KMS-11 (cell line): ENCODE results near the gene PLXNA4.

Source experiments
- H2AFZ ChIP-seq: fragments of 200-600 bp; sonication (generic); 2 replicates; pipeline ENCODE4 v1.6.1; 2016; ENCODE audit warnings: antibody characterized with exemption, mixed run types, low read depth
- H3K27ac ChIP-seq: fragments of 200-600 bp; sonication (generic); 2 replicates; pipeline ENCODE4 v1.6.1; 2016; ENCODE audit warnings: mild to moderate bottlenecking, mixed run types
- H3K27me3 ChIP-seq: fragments of 200-600 bp; sonication (generic); 2 replicates; pipeline ENCODE4 v1.6.1; 2017; ENCODE audit warnings: mild to moderate bottlenecking, low read depth, mixed run types, moderate library complexity; ENCODE audit not compliant: insufficient read depth
- H3K36me3 ChIP-seq: fragments of 200-600 bp; sonication (generic); 2 replicates; pipeline ENCODE4 v1.6.1; 2017; ENCODE audit warnings: mild to moderate bottlenecking, mixed run types; ENCODE audit not compliant: insufficient read depth
- H3K4me1 ChIP-seq: fragments of 200-600 bp; sonication (generic); 2 replicates; pipeline ENCODE4 v1.6.1; 2016; ENCODE audit warnings: mild to moderate bottlenecking, low read depth, mixed run types; ENCODE audit not compliant: poor library complexity, severe bottlenecking
- H3K4me2 ChIP-seq: fragments of 200-600 bp; sonication (generic); 2 replicates; pipeline ENCODE4 v1.7.0; 2016; ENCODE audit warnings: mild to moderate bottlenecking, mixed run types
- H3K4me3 ChIP-seq: fragments of 200-600 bp; sonication (generic); IDR thresholded peaks from 2 replicates; pipeline ENCODE4 v1.6.1; 2017; ENCODE audit warnings: low read depth, low read length, mixed read lengths; ENCODE audit not compliant: insufficient read depth
- H3K79me2 ChIP-seq: fragments of 200-600 bp; sonication (generic); 2 replicates; pipeline ENCODE4 v1.6.1; 2016; ENCODE audit warnings: low read depth, mixed run types; ENCODE audit not compliant: insufficient read depth
- H3K9ac ChIP-seq: fragments of 200-600 bp; sonication (generic); 2 replicates; pipeline ENCODE4 v1.6.1; 2016; ENCODE audit warnings: mild to moderate bottlenecking, mixed run types
- H4K20me1 ChIP-seq: fragments of 200-600 bp; sonication (generic); 2 replicates; pipeline ENCODE4 v1.6.1; 2016; ENCODE audit warnings: mild to moderate bottlenecking, mixed run types; ENCODE audit not compliant: insufficient read depth
- CTCF ChIP-seq: fragments of 200-600 bp; sonication (generic); conservative IDR thresholded peaks from 2 replicates; pipeline ENCODE4 v1.6.1; 2017; ENCODE audit warnings: low read depth, mild to moderate bottlenecking, antibody characterized with exemption, low read length, moderate library complexity, mixed read lengths

Gene PLXNA4

GRCh38 chr7:132158166-132158565 is 418.1 kb downstream of the PLXNA4 start:
- H3K79me2 ChIP-seq: no peaks in the 10 kb centered on the region
- no peak overlapping the region for H3K27ac ChIP-seq
- no peaks in the 10 kb centered on the region for H3K27me3 ChIP-seq

GRCh38 chr7:132155715-132156114 is 420.6 kb downstream of the PLXNA4 start:
- H4K20me1 ChIP-seq: no peaks in the 10 kb centered on the region
- no peak overlapping the region for H2AFZ ChIP-seq
- H3K9ac ChIP-seq: no peak overlapping the region
- H3K36me3 ChIP-seq: no peaks in the 10 kb centered on the region
- no peaks in the 10 kb centered on the region for H3K79me2 ChIP-seq
- no peak overlapping the region for H3K4me2 ChIP-seq
- H3K4me1 ChIP-seq: no peaks in the 10 kb centered on the region
- no peak overlapping the region for H3K4me3 ChIP-seq
- no peaks in the 10 kb centered on the region for H3K27me3 ChIP-seq
- no peak overlapping the region for H3K27ac ChIP-seq
- TF ChIP-seq CTCF: no peak

More at GRCh38 chr7:132158166-132158565, 418.1 kb downstream of the PLXNA4 start:
- Histone ChIP-seq H3K4me2 (no peak overlapping the region), H3K36me3 (no peaks in the 10 kb centered on the region), H3K9ac (no peak overlapping the region), H3K4me3 (no peak overlapping the region), H4K20me1 (no peaks in the 10 kb centered on the region), H2AFZ (no peak overlapping the region), H3K4me1 (no peaks in the 10 kb centered on the region)
- TF ChIP-seq CTCF: no peak

GRCh38 chr7:132154695-132155471 is 421.4 kb downstream of the PLXNA4 start:
- Histone ChIP-seq H3K4me1 (no peaks in the 10 kb centered on the region), H3K27ac (no peak overlapping the region), H3K36me3 (no peaks in the 10 kb centered on the region), H3K4me2 (no peak overlapping the region), H3K79me2 (no peaks in the 10 kb centered on the region), H4K20me1 (no peaks in the 10 kb centered on the region), H2AFZ (no peak overlapping the region), H3K4me3 (no peak overlapping the region), H3K27me3 (no peaks in the 10 kb centered on the region), H3K9ac (no peak overlapping the region)
- TF ChIP-seq CTCF: no peak

GRCh38 chr7:132154248-132154647 is 422.0 kb downstream of the PLXNA4 start:
- Histone ChIP-seq H2AFZ (no peak overlapping the region), H3K79me2 (no peaks in the 10 kb centered on the region), H3K27me3 (no peaks in the 10 kb centered on the region), H3K27ac (no peak overlapping the region), H4K20me1 (no peaks in the 10 kb centered on the region), H3K9ac (no peak overlapping the region), H3K4me2 (no peak overlapping the region), H3K4me3 (no peak overlapping the region), H3K4me1 (no peaks in the 10 kb centered on the region), H3K36me3 (no peaks in the 10 kb centered on the region)
- no peak for TF ChIP-seq CTCF
